Skin of body (tissue), 2 donors: ENCODE data around the gene HTR2A. TPM values are rescaled to one million over a fixed set of nuclear protein-coding genes. Genes with fewer than 3 reads are reported as not detected.
A peak's percentile ranks its signal among the peaks of the same experiment; 100 is the strongest.

Experiments
- DNase-seq: peaks from one replicate; lab custom pipeline; 2025; lab: John Stamatoyannopoulos, UW
- total RNA-seq: library from RNA; depleted of rRNA; stranded (reverse); fragments of >200 nt; gene quantifications from one replicate; pipeline ENCODE4 v1.2.3, GENCODE V29; 2014

The HTR2A gene
- total RNA-seq: 0.69 TPM

DNA sequence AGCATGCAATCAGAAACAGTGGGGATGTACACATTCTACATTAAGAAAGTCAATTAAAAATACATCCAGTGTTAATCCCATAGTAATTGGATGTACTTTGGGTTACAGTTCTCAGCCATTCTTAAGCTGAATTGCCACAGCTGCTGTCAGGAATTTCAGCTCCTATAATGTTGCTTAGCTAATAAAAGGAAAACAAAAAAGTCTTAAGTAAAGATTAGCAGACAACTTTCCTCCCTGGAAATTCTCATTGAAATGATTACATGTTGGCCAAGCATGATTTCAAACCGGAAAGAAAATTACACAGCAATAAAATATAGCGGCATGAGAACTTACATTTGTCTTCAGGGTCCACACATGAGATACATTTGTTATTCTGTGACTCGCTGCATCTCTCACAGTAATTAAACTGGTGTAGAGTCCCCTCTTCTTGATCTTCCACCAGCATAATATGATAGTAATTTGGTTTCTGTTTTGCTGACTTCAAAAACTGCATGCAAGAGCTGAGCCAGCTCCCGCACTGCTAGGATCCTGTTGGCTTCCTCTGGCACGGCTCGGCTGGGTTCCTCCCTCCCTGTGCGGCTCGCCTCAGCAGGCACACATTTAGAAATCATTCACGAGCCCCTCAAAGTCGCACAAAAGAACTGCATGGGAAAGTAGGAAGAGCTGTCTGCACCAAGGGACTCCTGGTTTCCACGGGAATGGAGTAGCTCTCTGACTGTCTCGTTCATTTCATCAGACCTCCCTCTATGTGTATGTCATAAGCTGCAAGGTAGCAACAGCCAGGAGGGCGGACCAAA, at the start of gene HTR2A:
Gene HTR2A (minus strand): TSS at position 713 of the 797 bp plus-strand sequence. CDS start 1,147 bp downstream, outside the sequence.
- peak; percentile 77 for DNase-seq

GRCh38 chr13:46936525-46936924, 39.7 kb upstream of the HTR2A start:
- DNase-seq: no peak

DNA sequence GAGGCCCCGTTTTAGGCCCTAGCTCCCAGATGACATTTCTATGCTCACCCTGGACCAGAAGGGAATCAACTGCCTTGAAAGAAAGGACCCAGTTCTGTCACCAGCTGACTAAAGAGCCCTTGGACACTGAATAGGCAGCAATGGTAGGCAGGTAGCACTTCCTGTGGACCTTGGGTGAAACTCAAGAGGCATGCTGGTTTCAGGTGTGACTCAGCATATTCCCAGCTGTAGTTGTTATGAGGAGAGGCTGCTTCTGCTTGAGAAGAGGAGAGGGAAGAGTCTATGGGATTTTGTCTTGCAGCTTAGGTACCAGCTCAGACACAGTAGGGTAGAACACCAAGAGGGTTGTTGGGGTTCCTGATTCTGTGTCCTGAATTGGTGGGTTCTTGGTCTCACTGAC, 37.9 kb upstream of the HTR2A start:
- DNase-seq: no peak

DNA sequence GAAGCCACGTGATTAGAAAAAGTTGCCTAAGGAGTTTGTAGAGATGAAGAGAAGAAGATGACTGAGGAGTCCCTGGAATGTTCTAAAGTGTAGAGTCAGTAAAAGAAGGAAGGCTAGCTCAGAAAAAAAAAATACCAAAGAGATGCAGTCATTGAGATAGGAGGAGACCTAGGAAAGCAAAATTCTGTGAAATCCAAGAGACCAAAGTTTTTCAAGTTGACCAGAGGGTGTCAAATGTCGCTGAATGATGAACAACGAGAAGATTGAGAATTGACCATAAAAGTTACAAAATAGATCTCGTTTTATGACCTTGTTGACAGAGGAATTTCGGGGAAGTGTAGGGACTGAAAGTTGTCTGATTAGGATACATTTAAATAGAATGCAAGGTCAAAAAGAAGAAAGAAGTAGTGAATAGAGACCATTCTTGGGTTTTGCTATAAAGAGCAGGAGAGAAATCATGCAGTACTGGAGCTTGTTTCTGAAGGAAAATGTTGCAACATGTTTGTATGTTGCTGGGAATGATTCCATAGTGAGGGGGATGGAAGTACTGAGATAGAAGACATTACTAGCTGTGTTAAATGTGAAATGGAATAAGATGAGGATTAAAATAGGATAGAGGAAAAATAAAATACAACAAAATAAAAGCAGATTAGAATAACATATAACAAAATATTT, 30.2 kb upstream of the HTR2A start:
- no peak for DNase-seq

GRCh38 chr13:46925486-46925885, 28.6 kb upstream of the HTR2A start:
- no peak for DNase-seq

GRCh38 chr13:46914341-46914740, 17.5 kb upstream of the HTR2A start:
- no peak for DNase-seq

- DNase-seq: no peak
Observed at GRCh38 chr13:46913757-46914156, 16.9 kb upstream of the HTR2A start.

DNA sequence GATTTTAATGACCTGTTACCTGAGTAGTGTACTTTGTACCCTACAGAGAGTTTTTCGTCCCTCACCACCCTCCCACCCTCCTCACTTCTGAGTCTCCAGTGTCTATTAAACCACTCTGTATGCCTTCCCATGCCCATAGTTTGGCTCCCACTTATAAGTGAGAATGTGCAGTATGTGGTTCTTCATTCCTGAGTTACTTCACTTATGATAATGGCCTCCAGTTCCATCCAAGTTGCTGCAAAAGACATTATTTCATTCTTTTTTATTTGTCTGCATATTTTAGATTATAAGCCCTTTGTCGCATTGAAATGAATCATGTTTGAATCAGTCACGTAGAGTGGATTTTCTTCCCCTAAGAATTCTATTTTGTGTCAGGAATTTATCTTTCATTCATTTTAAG, 12.2 kb upstream of the HTR2A start:
- DNase-seq: no peak

GRCh38 chr13:46908501-46908900, 11.6 kb upstream of the HTR2A start:
- no peak for DNase-seq

DNA sequence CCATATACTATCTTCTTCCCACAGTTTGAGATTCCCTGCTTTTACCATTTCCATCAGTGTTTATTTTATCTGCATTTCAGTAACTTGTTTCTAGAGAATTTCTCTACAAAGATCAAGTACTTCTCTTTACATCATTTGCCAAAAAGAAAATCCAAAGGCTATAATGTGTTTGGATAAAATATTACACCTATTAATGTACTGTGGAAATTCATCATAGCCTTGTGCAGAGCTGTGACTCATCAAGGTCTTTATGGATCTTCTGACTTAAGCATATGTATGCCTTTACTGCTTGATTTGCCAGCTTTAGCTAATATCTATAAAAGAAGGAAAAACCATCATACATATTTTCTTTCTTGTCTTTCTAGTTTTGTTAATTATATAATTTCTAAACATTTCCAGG, 9.6 kb upstream of the HTR2A start:
- DNase-seq: no peak

DNA sequence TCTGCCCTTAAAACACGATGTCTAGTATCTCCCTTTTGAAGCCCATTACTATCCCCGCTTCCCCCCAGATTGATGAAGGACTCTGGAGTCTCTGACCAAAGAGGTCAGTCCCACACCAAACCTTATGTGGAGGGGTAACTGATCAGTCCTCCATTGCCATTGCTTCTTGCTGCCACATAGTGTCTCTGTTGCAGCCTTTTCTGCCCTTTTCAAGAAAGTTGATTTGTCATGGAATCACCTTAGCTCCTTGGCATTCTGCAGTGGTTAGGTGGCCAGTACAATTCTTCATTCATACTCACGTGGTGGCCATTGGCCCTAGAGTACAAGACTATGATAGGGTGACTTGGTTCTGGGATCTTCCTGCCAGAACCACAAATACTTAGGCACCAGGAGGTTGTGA, 8.4 kb upstream of the HTR2A start:
- DNase-seq: no peak

DNA sequence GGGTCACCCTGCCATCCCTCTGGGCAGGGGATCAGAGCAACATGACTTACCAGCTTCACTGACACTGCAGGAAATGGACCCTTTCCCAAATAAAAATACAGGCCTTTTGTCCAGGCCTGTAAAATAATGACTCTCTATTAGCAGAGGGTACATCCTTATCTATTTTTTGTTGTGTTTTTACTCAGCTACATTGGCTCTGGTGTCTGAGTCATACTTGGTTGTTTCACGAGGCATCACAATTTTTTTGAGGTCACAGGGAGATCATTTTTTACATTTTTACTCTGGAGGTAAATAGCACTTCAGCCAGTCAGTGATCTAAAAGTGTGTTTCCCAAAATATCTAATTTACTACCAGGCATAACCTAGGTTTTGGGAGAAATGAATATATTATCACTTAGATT, 6.9 kb upstream of the HTR2A start:
- no peak for DNase-seq

DNA sequence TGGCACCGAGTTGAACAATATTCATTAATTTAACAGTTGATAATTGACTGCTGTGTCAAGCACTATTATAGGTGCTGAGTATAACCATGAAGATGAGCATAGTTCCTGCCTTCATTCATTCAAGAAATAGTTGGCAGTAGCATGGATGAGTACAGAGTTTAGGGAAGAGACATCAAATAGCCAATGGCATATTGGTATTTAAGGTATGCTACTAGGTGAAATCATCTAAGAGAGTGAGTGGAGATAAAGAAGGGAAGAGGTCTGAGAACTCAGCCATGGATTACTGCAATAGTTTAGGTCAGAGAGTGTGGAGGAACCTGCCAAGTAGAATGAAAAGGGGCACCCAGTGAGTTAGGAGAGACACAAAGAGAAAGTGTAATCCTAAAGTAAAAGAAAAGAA, 4.9 kb upstream of the HTR2A start:
- DNase-seq: no peak

DNA sequence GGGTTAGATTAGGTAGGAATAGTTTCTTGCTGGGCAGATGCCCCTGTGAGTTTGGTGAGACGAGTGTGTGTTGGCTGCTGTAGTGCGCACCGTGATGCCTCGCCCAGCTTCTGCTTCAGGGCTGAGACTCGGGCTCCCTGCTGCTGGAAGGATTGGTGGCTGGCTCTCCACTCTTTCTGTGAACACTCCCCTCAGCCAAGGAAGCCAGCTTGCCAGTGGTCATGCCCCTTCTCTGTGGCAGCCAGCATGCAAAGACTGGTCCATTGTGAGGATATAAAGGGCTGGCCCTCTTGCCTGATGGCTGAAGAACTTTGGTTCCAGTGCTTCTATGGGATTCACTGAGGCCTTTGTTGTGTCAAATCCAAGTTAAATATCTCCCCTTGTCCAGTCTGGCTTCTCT, 2.9 kb upstream of the HTR2A start:
- DNase-seq: no peak

DNA sequence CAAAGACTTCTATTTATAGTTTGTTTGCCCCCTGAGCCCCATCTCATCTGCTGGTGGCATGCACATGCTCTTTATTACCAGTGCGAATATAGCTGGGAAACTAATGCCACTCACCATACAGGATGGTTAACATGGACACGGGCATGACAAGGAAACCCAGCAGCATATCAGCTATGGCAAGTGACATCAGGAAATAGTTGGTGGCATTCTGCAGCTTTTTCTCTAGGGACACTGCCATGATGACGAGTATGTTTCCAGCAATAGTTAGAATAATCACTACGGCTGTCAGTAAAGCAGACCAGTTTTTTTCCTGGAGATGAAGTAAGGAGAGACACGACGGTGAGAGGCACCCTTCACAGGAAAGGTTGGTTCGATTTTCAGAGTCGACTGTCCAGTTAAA, 1.5 kb downstream of the HTR2A start:
- peak; percentile 26 for DNase-seq

DNA sequence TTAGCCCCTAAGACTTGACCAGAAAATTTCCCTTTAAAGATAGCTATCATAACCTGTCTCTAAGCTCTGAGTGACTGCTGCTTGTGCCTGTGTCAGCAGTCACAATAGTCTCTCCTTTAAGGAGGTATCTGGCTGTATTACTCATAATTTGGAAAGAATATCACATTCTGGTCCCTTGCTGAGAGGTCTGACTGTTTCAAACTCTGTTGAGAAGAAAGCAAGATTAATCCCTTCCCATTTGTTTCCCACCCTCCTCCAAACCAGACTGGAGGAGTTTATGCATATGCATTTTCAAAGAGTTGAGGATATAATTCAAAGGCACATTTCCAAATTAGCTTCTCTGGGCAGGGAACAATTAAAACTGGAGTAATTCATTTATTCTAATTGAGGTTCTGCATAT, 2.3 kb downstream of the HTR2A start:
- DNase-seq: no peak

DNA sequence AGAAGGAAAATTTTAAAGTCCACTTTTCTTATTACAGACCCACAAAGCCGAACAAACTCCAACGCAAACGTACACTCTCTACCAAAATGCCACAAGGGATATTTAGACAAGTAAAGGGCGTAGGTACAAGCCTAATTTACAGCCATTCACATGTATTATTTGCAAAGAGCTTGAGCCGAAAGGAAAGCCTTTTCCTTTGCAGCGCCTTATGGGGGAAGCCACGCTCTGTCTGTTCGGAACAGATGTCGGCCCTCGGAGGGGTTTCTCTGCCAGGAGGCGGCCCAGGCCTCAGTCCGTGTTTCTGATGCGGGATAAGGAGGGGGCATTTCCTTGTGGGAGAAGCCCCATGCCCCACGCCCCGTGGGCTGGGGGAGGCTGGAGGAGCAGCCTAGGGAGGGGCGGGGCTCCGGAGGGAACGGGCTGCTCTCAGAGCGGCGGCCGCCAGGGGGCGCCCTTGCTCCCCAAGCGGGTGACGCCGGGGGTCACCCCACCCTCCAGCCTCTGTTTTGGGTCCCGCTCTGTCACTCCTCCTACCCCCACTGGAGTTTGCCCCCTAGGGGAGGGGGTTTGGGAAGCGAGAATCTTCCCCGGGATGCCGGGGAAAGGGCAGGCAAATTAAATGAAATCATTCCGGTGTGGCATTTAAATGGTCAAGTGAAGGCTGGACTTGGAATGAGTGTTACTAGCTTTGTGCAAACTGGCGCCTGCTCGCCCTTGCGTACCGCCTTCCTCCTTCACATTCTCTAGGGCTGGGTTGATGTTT, 2.9 kb downstream of the HTR2A start:
- DNase-seq: peak; percentile 68

DNA sequence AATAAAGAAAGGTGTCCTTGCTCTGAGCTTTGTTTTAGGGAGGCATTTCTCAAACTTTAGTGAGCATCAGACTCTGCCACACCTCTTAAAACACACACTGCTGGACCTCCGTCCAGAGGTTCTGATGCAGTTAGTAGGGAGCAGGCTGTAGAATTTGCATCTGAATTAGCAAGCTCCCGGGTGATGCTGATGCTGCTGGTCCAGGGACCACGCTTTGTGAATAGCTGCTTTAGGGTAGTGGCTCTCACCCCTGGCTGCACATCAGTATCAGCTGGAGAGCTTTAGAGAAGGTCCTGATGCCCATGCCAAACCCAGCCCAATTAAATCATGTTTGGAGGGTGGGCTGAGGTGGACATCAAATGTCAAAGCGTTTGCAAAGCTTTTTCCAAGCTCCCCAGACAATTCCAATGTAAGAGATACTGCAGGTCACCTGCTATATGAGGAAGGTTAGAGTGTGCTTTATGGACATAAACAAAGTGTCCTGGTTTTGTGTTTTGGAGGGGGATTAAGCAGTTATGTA, 3.6 kb downstream of the HTR2A start:
- no peak for DNase-seq

DNA sequence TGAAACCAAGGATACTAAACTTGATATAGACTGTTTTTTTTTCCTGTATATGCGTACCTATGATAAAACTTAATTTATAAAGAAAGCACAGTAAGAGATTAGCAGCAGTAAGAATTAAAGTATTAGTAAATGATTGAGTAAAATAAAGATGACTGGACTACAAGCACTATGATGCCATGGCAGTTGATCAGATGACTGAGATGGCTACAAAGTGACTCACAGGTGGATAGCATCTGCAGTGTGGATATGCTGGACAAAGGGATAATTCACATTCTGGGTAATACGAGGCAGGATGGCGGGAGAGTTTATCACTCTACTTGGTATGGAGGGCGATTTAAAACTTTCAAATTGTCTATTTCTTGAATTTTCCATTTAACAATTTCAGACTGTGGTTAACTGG, 11.8 kb downstream of the HTR2A start:
- no peak for DNase-seq

GRCh38 chr13:46884531-46884930, 12.3 kb downstream of the HTR2A start:
- DNase-seq: no peak

DNA sequence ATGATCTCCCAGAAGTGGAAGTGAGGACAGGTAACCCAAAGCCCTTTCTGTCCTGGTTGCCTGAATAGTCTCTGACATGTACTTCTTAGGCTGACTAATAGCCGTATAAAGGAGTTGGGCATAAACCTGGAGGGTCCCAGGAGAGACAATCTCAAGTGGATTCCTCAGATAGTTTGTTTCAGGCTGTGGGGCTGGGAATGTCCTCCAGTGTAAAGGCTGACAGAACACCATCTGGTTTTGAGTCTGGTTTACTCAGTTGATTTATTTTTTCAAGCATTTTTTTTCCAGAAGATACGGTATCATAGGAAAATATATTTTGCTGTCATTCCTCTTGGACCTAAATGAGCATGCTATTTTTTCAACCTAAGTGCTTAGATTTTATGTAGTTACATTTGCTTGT, 15.2 kb downstream of the HTR2A start:
- no peak for DNase-seq

DNA sequence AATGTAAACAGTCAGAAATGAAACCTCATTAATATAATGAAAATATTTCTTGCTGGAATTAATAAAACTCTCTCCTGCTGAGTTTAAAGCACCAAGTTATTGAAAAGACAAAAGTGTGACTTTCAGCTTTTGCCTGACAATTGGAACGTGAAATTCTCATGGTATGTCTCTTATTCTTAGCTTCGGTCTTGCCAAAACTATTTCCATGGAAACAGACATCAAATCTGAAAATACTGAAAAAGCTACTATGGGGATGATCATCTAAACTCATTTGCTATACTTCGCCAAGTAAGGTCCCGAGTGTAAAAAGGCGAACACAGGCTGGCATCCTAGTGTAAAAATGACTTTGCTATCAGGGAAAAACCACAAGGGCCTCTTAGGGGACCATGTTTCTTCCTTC, 22.8 kb downstream of the HTR2A start:
- no peak for DNase-seq
